ENCODE results near the gene MMP15. TPM values are rescaled to one million over a fixed set of nuclear protein-coding genes. Genes with fewer than 3 reads are reported as not detected.
"Not testable (repeated sequence)": the region's sequence is repeated elsewhere in the genome, so short reads cannot be mapped to it uniquely, and the experiment has no call there.

The MMP15 gene
- total RNA-seq, 2 experiments from 2014 or later = 0.25 to 0.31 TPM

DNA sequence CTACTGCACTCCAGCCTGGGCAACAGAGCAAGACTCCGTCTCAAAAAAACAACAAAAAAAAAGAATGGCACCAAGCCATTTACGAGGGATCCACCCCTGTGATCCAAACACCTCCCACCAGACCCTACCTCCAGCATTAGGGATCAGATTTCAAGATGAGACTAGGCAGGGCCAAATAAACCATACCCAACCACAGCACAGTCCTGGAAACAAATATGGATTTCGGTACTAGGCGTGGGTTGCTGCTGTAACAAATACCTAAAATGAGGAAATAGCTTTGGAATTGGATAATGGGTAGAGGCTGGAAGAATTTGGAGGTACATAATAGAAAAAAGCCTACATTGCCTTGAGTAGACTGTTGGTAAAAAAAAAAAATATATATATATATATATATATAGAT, 49.1 kb downstream of the MMP15 start:
- DNase-seq (no peak), ATAC-seq (ENCODE audit: poor library complexity) (no peak)
- H3K9me3 Mint-ChIP-seq = peaks cover 6% of the 10 kb centered on the region
- peaks cover 0 to 3% of the 10 kb centered on the region in 2 experiments for H3K9me3 ChIP-seq (ENCODE audit: control insufficient read depth in 1 of 2, insufficient read depth in 1 of 2, low read length in 2 of 2)
- H3K27ac ChIP-seq (ENCODE audit: low read depth in 1 of 2, low read length in 2 of 2) = no peak overlapping the region
- H3K4me1 ChIP-seq (ENCODE audit: insufficient read depth, low read length) = no peaks in the 10 kb centered on the region
- H3K27me3 Mint-ChIP-seq = no peaks in the 10 kb centered on the region
- intact Hi-C loops (cut with DNase I, micrococcal nuclease) = no loop called here
- no peaks in the 10 kb centered on the region for H3K4me1 Mint-ChIP-seq (ENCODE audit: low read depth)
- POLR2A ChIA-PET = no interaction called here
- no peaks in the 10 kb centered on the region for H3K36me3 ChIP-seq (ENCODE audit: insufficient read depth, low read length)
- H3K36me3 Mint-ChIP-seq (ENCODE audit: low read depth) = no peaks in the 10 kb centered on the region
- no peaks in the 10 kb centered on the region for H3K27me3 ChIP-seq (ENCODE audit: control insufficient read depth in 1 of 2, insufficient read depth in 2 of 2, low read length in 2 of 2)
- TF ChIP-seq, protein P1, sequence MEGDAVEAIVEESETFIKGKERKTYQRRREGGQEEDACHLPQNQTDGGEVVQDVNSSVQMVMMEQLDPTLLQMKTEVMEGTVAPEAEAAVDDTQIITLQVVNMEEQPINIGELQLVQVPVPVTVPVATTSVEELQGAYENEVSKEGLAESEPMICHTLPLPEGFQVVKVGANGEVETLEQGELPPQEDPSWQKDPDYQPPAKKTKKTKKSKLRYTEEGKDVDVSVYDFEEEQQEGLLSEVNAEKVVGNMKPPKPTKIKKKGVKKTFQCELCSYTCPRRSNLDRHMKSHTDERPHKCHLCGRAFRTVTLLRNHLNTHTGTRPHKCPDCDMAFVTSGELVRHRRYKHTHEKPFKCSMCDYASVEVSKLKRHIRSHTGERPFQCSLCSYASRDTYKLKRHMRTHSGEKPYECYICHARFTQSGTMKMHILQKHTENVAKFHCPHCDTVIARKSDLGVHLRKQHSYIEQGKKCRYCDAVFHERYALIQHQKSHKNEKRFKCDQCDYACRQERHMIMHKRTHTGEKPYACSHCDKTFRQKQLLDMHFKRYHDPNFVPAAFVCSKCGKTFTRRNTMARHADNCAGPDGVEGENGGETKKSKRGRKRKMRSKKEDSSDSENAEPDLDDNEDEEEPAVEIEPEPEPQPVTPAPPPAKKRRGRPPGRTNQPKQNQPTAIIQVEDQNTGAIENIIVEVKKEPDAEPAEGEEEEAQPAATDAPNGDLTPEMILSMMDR (IDR thresholded peaks at IDR 0.05) = no peak
- H3K4me3 ChIP-seq (ENCODE audit: low read length) = no peak overlapping the region
- H3K4me3 Mint-ChIP-seq = no peak overlapping the region
- CTCF ChIA-PET = no interaction called here
- no peak overlapping the region for H3K27ac Mint-ChIP-seq

DNA sequence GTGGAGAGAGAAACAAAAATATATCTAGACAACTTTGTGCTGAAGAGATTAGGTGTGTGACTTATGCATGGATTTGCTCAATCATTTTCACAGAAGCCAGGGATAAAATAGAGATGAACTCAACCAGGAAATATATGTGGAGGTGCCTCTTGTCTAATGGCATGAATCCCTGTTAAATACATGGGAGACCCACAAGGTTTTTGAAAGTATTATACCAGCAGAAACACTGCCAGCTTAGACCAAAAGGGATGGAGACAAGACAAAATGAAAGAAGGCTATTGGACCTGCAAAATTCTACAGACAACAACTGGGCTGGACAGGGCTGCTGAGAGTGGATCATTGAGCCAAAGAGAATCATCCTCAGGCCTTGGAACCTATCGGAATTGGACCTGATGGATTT, 51.0 kb downstream of the MMP15 start:
- no peaks in the 10 kb centered on the region for H3K4me1 Mint-ChIP-seq (ENCODE audit: low read depth)
- Histone ChIP-seq H3K4me1 (ENCODE audit: insufficient read depth, low read length) (no peaks in the 10 kb centered on the region), H3K27ac (ENCODE audit: low read depth in 1 of 2, low read length in 2 of 2) (no peak overlapping the region), H3K9me3 (ENCODE audit: control insufficient read depth in 1 of 2, insufficient read depth in 1 of 2, low read length in 2 of 2) (peaks cover 0 to 3% of the 10 kb centered on the region in 2 experiments), H3K27me3 (ENCODE audit: control insufficient read depth in 1 of 2, insufficient read depth in 2 of 2, low read length in 2 of 2) (no peaks in the 10 kb centered on the region), H3K4me3 (ENCODE audit: low read length) (no peak overlapping the region), H3K36me3 (ENCODE audit: insufficient read depth, low read length) (no peaks in the 10 kb centered on the region)
- H3K36me3 Mint-ChIP-seq (ENCODE audit: low read depth) = no peaks in the 10 kb centered on the region
- no peak overlapping the region for H3K27ac Mint-ChIP-seq
- no peak for DNase-seq
- ChIA-PET POLR2A (no interaction called here), CTCF (no interaction called here)
- ATAC-seq (ENCODE audit: poor library complexity) = no peak
- intact Hi-C loops (cut with DNase I, micrococcal nuclease) = no loop called here
- peaks cover 6% of the 10 kb centered on the region for H3K9me3 Mint-ChIP-seq
- no peaks in the 10 kb centered on the region for H3K27me3 Mint-ChIP-seq
- no peak overlapping the region for H3K4me3 Mint-ChIP-seq
- TF ChIP-seq, protein P1 (IDR thresholded peaks at IDR 0.05) = no peak

- peaks cover 6% of the 10 kb centered on the region for H3K9me3 Mint-ChIP-seq
- H3K27me3 Mint-ChIP-seq = no peaks in the 10 kb centered on the region
- H3K27ac Mint-ChIP-seq = no peak overlapping the region
- no peaks in the 10 kb centered on the region for H3K36me3 Mint-ChIP-seq (ENCODE audit: low read depth)
- no peaks in the 10 kb centered on the region for H3K4me1 Mint-ChIP-seq (ENCODE audit: low read depth)
- POLR2A ChIA-PET = no interaction called here
- no peak for DNase-seq
- Histone ChIP-seq H3K9me3 (ENCODE audit: control insufficient read depth in 1 of 2, insufficient read depth in 1 of 2, low read length in 2 of 2) (peaks cover 0 to 3% of the 10 kb centered on the region in 2 experiments), H3K4me1 (ENCODE audit: insufficient read depth, low read length) (no peaks in the 10 kb centered on the region), H3K27ac (ENCODE audit: low read depth in 1 of 2, low read length in 2 of 2) (no peak overlapping the region), H3K4me3 (ENCODE audit: low read length) (no peak overlapping the region), H3K36me3 (ENCODE audit: insufficient read depth, low read length) (no peaks in the 10 kb centered on the region), H3K27me3 (ENCODE audit: control insufficient read depth in 1 of 2, insufficient read depth in 2 of 2, low read length in 2 of 2) (no peaks in the 10 kb centered on the region)
- no peak overlapping the region for H3K4me3 Mint-ChIP-seq
- CTCF ChIA-PET = no interaction called here
- intact Hi-C loops (cut with DNase I, micrococcal nuclease) = no loop called here
- ATAC-seq (ENCODE audit: poor library complexity) = no peak
- TF ChIP-seq, protein P1 (IDR thresholded peaks at IDR 0.05) = no peak
These were observed 52.2 kb downstream of the MMP15 start for GRCh38 chr16:58077796-58078195.

DNA sequence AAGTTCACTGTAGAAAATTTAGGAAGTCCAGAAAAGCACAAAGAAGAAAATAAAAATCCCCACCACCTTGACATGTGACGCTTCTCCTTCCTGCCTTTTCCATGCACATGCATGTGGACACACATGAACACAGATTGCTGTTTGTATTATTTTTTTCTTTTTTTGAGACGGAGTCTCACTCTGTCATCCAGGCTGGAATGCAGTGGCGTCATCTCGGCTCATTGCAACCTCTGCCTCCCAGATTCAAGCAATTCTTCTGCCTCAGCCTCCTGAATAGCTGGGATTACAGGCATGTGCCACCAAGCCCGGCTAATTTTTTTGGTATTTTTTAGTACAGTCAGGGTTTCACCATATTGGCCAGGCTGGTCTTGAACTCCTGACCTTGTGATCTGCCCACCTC, 55.1 kb downstream of the MMP15 start:
- H3K27ac ChIP-seq (ENCODE audit: low read depth in 1 of 2, low read length in 2 of 2); ATAC-seq (ENCODE audit: poor library complexity); H3K9me3 ChIP-seq (ENCODE audit: control insufficient read depth in 1 of 2, insufficient read depth in 1 of 2, low read length in 2 of 2); H3K4me1 Mint-ChIP-seq (ENCODE audit: low read depth); H3K27me3 Mint-ChIP-seq; H3K27ac Mint-ChIP-seq; DNase-seq; POLR2A ChIA-PET; H3K36me3 Mint-ChIP-seq (ENCODE audit: low read depth); H3K36me3 ChIP-seq (ENCODE audit: insufficient read depth, low read length); H3K27me3 ChIP-seq (ENCODE audit: control insufficient read depth in 1 of 2, insufficient read depth in 2 of 2, low read length in 2 of 2); CTCF ChIA-PET; H3K4me3 ChIP-seq (ENCODE audit: low read length); H3K4me3 Mint-ChIP-seq; intact Hi-C loops (cut with DNase I, micrococcal nuclease); H3K9me3 Mint-ChIP-seq; H3K4me1 ChIP-seq (ENCODE audit: insufficient read depth, low read length): not testable (repeated sequence)
